GDM1 (cell line): ENCODE results near the gene PRC1.

Experiments
- DNase-seq: peaks from one replicate; lab custom pipeline; 2025; lab: John Stamatoyannopoulos, UW

PRC1 gene

GRCh38 chr15:90990446-90990845, 3.9 kb downstream of the PRC1 start:
- no peak for DNase-seq

GRCh38 chr15:90989040-90989768, 5.1 kb downstream of the PRC1 start:
- no peak for DNase-seq

GRCh38 chr15:90988296-90988695, 6.0 kb downstream of the PRC1 start:
- no peak for DNase-seq

GRCh38 chr15:90987561-90988141, 6.7 kb downstream of the PRC1 start:
- DNase-seq, result no peak

GRCh38 chr15:90986790-90987507, 7.4 kb downstream of the PRC1 start:
- no peak for DNase-seq

GRCh38 chr15:90982135-90982534, 12.2 kb downstream of the PRC1 start:
- no peak for DNase-seq

- DNase-seq, result no peak
These were observed 12.7 kb downstream of the PRC1 start for GRCh38 chr15:90981681-90982080.

- DNase-seq, result no peak
These were observed 14.8 kb downstream of the PRC1 start for GRCh38 chr15:90979582-90979981.

GRCh38 chr15:90974216-90974615, 20.1 kb downstream of the PRC1 start:
- DNase-seq, result no peak

GRCh38 chr15:90972133-90972532, 22.2 kb downstream of the PRC1 start:
- no peak for DNase-seq

GRCh38 chr15:90970274-90970673, 24.1 kb downstream of the PRC1 start:
- no peak for DNase-seq

GRCh38 chr15:90968434-90968833, 25.9 kb downstream of the PRC1 start:
- DNase-seq, result no peak

- no peak for DNase-seq
These were observed 27.1 kb downstream of the PRC1 start for GRCh38 chr15:90967206-90967605.

GRCh38 chr15:90966262-90966661, 28.1 kb downstream of the PRC1 start:
- DNase-seq, result no peak

- DNase-seq, result no peak
These were observed 32.3 kb downstream of the PRC1 start for GRCh38 chr15:90962021-90962420.

GRCh38 chr15:90960298-90961091, 33.8 kb downstream of the PRC1 start:
- DNase-seq, result no peak

- DNase-seq, result no peak
These were observed 34.4 kb downstream of the PRC1 start for GRCh38 chr15:90959894-90960293.

GRCh38 chr15:90959028-90959595, 35.2 kb downstream of the PRC1 start:
- DNase-seq, result no peak

GRCh38 chr15:90957791-90958190, 36.5 kb downstream of the PRC1 start:
- no peak for DNase-seq

- no peak for DNase-seq
These were observed 37.1 kb downstream of the PRC1 start for GRCh38 chr15:90957031-90957790.

- no peak for DNase-seq
These were observed 37.9 kb downstream of the PRC1 start for GRCh38 chr15:90956274-90957030.
